GM21447 (cell line): ENCODE data around the gene TAGLN2.

ENCODE experiments used
- ATAC-seq: cut with Tn5 transposase; IDR thresholded peaks from one replicate; pipeline ENCODE4 v1.9.1; 2021; ENCODE audit not compliant: unreplicated experiment

Gene TAGLN2

DNA sequence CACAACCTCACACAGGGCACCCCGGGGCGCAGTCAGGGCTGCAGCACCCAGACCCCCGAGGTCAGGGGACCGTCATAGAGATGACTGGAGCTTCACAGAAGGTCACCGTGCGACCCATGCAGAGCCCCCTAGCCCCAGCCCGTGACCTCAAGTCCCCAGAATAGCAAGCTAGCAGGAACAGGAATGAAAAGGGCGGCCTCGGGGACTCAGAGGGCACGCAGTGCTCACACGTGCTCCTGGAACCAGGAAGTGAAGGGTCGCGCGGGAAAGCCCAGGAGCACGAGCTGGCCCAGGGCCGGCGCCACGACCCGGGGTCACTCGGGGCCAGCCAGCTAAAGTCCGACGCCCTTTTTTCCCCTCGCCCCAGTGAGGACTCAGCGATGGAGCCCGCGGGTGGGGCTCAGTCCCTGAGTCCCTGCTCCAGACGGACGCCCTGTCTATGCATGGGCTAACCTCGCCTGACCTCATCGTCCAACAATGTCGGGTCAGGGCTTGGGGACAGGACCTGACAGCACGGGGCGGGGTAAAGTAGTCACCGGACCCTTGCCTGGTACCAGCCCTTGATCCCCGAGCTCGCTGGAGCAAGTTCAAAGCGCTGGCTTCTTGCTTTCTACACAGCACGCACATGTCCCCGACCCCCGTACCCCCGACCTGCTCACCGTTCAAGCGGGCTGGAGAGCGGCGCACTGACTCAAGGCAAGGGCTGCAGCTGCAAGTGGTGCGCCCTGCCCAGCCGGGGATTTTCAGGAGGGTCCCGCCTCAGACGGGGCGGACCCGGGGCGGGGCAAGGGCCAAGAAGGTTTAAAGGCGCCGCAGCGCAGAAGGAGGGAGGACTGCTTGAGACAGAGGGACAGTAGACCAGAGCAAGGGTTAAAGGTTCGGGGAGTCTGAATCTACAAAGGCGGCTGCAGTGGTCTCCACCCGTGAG is at the start of gene TAGLN2:
TAGLN2 (minus strand) TSS at position 717 of the 928 bp plus-strand sequence. CDS start 4,998 bp downstream, outside the sequence.
- ATAC-seq = peak; percentile 45

DNA sequence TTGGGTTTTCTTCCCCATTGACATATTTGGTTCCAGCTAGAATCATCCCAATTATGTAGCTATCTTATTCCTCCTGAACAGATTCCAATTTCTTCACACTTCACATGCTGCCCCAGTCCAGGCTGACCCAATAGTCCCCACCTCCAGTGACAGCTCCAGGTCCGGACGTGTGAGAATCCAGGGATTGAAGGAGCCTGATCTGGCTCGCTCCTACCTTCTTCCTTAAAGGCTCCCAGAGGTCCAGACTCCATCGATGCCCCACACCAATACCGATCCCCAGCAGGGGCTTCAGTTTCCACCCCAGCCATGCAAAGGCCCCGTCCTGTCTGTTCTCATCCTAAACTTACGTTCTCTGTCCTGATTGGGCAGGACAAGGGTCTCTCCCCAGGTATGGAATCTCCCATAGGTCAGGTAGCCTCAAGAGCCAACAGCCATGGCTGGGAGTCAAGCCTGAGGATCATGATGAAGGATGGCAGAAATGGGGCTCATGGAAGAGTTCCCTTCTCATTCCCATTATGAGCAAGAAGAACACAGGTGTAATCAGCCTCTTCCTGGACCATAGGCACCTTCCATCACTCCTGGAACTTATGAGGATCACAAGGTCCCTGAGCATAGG is 49.2 kb upstream of the TAGLN2 start:
- ATAC-seq = no peak

DNA sequence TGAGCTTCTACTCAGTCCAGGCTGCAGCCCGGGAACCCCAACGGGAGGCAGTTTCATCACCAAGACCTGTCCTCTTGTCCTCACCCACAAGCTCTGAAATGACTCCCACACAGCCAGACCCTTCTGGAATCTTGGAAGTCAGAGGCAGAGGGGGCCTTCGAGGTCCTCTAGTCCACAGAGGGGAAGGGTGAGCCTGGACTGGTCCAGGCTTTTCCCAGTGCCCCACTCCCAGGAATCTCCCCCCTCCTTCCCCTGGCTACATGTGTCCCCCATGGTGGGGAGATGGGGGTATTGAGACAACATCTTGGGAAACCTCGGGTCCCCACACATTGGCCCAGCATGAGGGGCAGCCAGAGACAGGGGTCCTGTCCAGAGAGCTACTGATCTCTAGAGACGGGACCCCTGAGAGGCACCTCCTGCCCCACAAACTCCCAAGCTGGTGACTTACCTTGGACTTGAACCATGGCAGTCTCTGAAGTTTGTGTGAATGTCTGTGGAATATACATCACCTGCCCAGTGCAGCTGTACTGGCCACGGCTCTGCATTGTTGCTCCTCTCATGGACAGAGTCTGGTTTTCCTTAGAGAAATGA is 48.1 kb upstream of the TAGLN2 start:
- ATAC-seq = no peak

DNA sequence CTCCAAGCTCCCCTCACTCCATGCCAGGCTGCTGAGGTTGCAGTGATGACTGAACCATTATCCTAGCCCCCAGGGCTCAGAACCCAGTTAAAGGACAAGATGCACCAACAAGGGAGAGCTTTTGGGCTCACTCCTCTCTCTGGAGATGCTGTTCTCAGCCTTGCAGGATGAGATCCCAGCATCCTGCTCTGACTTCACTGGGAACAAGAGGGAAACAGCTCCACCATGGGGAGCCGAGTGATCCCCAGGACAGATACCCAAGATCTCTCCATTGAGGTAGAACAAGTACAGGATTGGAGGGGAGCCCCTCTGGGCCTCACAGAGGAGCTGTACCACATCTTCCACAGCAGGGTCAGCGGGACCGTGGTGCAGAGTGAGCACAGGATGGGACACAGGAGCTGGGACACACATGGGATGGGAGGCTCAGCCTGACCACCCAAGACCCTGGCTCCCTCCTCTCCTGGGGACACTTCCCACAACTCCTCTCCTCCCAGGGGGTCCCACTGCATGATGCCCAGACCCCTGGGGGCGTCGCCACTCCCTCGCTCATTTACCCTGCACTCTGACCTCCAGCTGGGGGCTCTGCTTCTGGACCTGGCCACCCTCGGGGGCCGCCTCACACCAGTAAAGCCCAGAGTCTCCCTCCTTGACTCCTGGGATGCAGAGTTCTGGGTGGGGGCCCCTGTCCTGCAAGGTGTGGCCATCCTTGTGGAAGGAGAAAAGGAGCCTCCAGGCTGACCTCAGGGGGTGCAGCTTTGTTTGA is 47.3 kb upstream of the TAGLN2 start:
- ATAC-seq = no peak

DNA sequence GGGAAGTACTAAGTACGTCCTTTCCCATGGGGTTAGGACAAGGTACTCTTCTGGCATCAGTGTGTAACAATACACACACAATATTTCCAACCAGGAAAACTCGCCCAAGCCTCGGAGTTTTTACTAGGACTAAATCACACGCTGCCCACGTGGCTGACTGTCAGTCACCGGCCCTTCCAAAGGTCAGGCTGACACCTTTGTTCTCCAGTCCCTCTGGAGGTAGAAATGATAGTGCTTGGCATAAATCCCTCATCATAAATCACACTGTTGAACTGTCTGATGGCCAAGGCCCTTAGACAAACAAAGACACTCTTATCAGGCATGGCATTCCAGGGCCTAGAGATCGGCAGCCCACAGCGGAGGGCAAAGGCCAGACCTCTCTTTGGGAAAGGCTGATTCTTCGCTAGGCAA is 45.6 kb upstream of the TAGLN2 start:
- no peak for ATAC-seq

DNA sequence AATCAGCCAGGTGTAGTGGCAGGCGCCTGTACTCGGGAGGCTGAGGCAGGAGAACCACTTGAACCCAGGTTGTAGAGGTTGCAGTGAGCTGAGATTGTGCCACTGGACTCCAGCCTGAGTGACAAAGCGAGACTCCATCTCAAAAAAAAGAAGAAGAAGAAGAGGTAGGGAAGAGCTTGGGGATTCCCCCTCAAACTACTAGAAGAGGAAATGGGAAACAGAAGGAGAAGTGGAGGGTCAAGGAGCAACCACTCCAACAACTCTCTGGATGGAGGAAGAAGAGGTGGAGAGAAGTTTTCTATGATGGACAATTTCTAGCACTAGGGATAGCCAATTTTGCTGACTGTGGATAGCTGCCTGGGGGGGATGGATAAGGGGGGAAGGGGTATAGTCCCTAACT is 43.6 kb upstream of the TAGLN2 start:
- no peak for ATAC-seq

DNA sequence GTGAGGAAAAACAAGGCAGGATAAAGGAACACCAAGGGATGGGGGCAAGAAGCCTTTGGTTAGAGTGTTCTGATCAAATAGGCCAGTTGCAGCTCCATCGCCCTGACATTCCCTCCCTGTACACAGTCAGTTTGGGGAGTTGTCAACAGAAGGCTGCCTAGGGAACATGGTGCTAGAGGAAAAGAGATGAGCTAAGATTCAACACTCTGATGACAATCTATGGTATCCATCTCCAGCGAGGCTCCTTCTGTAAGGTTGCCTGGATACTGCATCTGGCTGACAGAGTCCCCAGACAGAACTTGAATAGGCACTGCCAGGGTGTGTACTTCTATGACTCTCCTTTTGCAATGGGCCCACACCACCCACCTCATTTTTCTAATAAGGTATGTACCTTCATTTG is 40.0 kb upstream of the TAGLN2 start:
- no peak for ATAC-seq

DNA sequence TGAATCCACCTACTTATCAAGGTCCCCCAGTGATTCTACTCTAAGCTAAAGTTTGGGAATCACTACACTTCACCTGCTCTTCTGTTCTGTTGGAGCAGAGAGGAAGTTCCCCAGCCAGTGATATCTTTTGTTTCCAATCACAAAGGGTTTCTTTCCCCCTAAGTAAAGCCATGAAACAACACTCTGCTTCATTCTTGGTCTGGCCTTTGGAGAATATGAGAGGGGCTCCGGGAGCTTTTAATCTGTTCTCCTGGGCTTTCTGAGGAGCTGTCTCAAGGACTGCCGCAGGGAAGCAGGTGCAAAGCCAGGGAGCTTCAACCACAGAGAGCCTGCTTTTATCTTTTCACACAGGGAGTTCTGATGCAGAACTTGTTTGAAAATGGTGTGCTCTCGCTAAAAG is 38.8 kb upstream of the TAGLN2 start:
- ATAC-seq = no peak

DNA sequence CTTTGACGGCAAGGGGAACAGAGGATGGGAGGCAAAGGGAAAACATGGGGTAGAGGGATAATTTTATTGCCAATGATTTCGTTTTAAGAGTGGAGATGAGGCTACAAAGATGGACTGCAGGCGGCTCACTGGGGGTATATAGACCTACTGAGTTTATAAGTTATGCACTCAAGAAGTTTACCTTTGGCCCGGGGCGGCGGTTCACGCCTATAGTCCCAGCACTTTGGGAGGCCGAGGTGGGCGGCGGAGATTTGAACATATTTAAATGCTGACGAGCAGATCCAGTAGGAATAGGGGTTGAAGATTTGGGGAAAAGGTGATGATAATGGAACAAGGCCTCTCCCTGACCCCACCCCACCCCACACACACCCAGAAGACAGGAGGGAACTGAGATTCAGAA is 36.9 kb upstream of the TAGLN2 start:
- ATAC-seq = no peak

DNA sequence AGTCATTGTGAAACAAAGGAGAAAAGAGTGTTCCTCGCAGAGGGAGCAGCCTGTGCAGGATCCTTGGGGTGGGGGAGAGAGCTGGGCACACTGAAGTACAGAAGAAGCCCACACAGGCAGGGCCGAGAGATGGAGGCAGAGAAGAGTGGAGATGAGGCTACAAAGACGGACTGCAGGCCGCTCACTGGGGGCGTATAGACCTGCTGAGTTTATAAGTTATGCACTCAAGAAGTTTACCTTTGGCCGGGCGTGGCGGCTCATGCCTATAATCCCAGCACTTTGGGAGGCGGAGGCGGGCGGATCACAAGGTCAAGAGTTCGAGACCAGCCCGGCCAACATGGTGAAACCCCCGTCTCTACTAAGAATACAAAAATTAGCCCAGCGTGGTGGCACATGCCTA is 36.3 kb upstream of the TAGLN2 start:
- no peak for ATAC-seq

DNA sequence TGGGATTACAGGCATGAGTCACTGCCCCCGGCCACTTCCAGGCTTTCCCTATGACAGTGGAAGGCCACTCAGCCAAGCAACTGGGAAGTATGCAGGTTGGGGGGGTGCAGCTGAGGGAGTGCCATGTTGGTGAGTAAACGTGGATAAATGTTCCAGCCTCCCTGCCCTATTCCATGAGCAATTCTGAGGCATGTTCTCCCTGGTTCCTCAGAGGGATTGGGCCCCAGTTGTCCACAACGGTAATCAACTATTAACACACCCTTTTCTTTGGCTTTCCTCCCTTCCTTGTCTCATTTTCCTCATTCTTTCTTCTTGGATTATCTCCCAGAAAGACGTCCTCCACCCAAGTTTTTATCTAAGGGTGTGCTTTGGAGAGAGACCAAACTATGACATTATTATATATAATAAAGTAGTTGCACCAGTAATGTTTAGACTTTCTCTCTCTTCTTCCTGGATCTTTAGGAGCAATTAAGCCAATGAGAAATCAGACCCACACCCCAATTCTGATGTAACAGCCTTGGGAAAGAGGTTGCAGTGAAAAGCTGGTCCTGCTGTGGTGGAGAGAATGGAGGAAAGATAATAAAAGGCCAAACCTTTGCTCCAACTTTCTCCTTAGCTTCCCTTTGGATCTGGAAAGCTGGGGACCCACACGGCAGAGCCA is 35.5 kb upstream of the TAGLN2 start:
- no peak for ATAC-seq

DNA sequence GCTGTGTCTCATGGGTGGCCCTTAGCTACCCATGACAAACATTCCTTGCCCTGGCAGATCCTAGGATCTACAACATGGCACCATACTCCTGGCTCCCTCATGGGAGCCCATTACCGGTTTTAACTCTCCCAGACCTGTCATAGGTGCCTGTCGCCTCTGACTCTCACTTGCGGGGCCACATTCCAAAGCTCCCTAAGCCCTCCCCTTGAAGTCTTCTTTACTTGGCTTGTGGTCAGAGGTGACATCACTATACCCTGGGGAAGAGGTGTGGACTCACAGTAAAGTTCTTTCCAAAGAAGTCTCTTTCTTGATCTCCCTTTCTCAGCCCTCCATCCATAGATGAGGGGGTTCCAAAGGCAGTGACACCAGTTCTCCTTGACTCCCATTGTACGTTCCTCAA is 34.1 kb upstream of the TAGLN2 start:
- ATAC-seq = no peak

DNA sequence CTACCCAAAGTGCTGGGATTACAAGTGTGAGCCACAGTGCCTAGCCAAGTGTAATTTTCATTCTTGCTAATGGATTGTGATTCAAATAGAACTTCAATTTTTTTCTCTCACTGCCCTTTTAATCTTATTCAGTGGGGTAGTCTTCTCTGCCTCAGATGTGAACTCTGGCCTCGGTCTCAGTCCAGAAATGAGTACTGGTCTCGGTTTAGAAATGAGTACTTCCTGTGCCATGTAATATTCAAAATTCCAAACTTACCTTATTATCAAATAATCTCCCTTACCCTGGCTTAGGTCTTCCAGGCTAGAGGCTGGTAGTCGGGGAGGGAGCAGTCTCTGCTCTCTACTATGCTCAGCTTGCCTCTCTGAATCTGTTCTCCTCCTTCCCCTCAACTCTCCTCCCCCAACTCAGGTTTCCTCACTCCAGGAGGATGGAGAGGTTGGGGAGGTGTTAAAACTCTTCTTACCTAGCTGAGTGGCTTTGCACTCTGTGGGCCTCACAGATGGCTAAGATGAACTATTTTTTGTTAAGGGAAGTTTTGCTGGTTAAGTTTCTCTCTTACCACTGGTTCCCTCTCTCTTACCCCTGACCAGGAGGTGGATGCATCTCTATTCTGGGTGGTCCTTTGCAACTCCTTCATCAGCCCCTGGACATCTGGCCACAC is 33.5 kb upstream of the TAGLN2 start:
- peak; percentile 70 for ATAC-seq

DNA sequence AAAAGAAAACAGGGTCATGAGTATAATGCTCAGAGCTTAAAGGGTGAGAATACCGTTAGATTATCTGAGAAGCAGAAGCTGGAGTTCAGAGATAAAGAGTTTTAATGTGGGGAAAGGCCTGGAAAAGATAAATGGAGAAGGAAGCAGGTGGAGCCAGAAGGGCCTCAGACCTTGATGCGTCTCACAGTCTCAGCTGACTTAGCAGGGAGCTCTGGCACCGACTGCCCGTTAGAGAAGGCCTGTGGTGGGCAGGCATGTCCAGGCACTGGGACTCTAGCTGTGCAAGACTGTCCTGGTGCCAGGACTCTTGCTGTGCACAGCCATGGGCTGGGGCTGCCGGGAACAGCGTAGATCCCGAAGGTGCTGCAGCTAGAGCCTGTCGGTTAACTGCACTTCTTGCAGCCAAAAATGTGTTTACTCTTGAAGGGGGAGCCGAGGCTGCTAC is 32.5 kb upstream of the TAGLN2 start:
- no peak for ATAC-seq

DNA sequence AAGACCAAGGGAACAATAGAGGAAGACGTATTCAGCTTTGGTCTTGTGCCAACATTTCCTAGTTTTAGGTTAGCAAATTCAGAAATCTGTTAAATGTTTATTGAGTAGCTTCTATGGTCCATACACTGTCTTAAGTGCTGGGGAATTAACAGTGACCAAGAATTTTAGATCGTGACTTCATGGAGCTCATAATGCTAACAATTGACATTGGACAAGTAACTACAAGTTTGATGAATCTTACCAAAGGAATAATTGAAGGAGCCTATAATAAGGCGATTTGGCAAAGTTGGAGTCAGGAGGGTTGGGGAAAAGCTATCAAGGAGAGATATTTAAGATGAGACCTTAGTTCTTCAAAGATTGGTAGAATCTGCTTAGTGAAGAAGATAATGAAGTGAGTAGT is 30.1 kb upstream of the TAGLN2 start:
- ATAC-seq = no peak

DNA sequence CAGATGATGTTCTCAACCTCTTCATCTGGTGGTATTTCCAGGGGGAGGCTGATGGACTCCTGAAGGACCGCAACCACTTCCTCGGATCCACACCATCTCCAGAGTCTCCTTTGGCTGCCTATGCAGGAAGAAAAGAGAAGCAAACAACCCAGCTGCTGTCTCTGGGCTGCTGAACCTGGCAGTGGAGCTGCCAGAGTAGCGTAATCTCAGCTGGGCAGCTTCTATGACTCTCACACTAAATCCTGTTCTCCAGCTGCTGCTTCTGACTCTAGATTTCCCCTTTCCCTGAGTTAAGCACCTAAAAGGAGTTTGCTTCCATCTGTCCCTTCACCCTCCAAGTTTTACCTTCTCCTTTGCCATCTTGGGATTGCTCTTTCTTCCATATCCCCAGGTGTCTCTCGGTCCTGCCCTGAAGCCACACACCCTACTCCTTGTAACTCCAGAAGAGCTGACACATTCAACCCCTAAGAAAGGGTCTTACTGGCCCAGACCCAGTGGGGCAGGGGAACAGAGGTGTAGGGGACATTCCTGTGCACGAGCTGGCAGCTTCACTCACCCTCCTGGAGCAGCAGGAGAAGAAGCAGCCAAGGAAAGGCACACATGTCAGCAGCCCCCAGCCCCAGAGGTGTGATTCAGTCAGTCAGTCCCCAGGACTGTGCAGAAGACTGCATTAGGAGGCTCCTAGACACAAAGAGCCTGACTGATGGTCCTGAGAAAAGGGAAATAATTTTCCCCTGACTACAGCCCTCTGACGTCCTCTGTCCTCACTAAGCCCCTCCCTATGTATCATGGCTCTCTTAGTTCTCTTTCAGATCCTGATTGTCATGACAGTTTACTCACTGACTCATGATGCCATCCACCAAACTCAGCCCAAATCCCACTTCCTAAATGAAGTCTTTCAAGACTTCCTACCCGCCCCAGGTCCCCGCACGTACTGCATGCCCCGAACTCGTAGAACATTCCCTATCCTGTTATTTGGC is 28.5 kb upstream of the TAGLN2 start, which contains the start of gene SLAMF9:
SLAMF9 (minus strand) TSS at position 702 of the 980 bp plus-strand sequence; CDS start at position 602, 100 bp downstream.
- no peak for ATAC-seq

DNA sequence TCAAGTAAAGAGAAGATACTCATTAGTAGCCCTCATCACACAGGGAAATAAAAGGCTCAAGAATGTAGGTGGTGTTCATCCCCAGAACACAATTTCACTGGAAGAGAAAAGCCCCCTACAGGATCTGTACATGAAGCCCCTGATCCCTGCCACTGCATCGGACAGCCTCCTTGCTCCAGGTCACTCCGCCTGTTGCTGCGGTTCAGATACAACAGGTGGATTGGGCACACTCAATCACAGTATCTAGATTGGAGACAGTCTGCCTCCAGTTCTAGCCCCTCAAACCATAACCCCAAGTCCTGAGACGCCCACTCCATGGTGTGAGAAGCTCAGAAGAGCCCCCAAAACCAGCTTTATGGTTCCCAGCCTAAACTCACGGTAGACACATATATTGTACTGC is 27.6 kb upstream of the TAGLN2 start:
- no peak for ATAC-seq

DNA sequence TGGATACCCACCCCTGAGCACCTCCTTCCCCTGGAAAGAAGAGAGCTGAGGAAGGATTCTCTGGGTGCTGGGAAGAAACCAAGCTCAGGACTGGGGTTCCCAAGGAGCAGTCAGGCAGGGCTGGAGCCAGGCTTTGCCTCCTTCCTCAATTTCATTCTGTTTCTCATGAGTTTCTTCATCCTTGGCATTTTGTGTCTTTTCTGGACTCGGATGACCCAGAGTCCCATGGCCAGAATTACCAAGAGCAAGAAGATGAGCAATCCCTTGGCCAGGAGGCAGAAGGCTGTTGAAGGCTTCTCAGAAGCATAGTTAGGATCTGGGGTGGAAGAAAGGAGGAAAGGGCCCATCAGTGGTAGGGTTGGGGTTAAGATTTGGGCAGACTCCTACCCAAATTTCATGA is 26.2 kb upstream of the TAGLN2 start:
- no peak for ATAC-seq

DNA sequence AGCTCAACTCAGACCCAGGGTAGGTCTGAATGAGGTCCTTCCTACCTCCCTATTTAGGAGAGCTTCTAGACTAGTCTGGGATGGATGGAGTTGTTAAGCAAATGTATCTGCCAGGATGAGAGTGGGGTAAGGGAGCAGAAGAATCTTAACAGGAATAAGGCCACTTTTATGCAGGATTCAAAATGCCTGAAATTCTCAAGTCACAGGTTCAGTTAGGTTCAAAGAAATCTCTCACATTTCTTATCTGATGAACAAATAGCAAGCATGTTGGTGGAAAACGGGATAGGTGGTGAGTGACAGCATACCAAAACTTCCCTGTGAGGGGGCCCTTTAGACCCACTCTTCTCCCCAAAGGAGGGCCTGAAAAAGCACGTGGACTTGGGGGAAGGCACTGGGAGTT is 25.7 kb upstream of the TAGLN2 start:
- no peak for ATAC-seq
